ENCODE data around the gene EPB41L1.
A peak's percentile ranks its signal among the peaks of the same experiment; 100 is the strongest.
"Not testable (repeated sequence)": the region's sequence is repeated elsewhere in the genome, so short reads cannot be mapped to it uniquely, and the experiment has no call there.

Gene EPB41L1

GRCh38 chr20:36126836-36127527, 27.6 kb upstream of the EPB41L1 start:
- DNase-seq, result no peak

GRCh38 chr20:36128463-36129159, 25.9 kb upstream of the EPB41L1 start:
- DNase-seq, result no peak

- DNase-seq, result no peak
Measured at GRCh38 chr20:36129160-36129543, 25.4 kb upstream of the EPB41L1 start.

GRCh38 chr20:36130390-36130789, 24.1 kb upstream of the EPB41L1 start:
- no peak for DNase-seq

- no peak for DNase-seq
Measured at GRCh38 chr20:36132802-36133211, 21.7 kb upstream of the EPB41L1 start.

- no peak for DNase-seq
Measured at GRCh38 chr20:36133821-36134220, 20.7 kb upstream of the EPB41L1 start.

GRCh38 chr20:36135159-36135558, 19.4 kb upstream of the EPB41L1 start:
- no peak for DNase-seq

GRCh38 chr20:36135821-36136220, 18.7 kb upstream of the EPB41L1 start:
- DNase-seq, result no peak

GRCh38 chr20:36137313-36137712, 17.2 kb upstream of the EPB41L1 start:
- DNase-seq, result not testable (repeated sequence)

- DNase-seq, result no peak
Measured at GRCh38 chr20:36141310-36141709, 13.2 kb upstream of the EPB41L1 start.

- DNase-seq, result peak; percentile 46
Measured at GRCh38 chr20:36144336-36144735, 10.2 kb upstream of the EPB41L1 start.

- no peak for DNase-seq
Measured at GRCh38 chr20:36145877-36146707, 8.4 kb upstream of the EPB41L1 start.

GRCh38 chr20:36147690-36148089, 6.8 kb upstream of the EPB41L1 start:
- no peak for DNase-seq

- DNase-seq, result no peak
Measured at GRCh38 chr20:36148439-36148838, 6.1 kb upstream of the EPB41L1 start.

GRCh38 chr20:36149012-36149411, 5.5 kb upstream of the EPB41L1 start:
- DNase-seq, result no peak

- DNase-seq, result no peak
Measured at GRCh38 chr20:36149469-36149868, 5.1 kb upstream of the EPB41L1 start.

- DNase-seq, result no peak
Measured at GRCh38 chr20:36150489-36150846, 4.1 kb upstream of the EPB41L1 start.

- no peak for DNase-seq
Measured at GRCh38 chr20:36150847-36151539, 3.5 kb upstream of the EPB41L1 start.

- DNase-seq, result no peak
Measured at GRCh38 chr20:36152261-36152660, 2.3 kb upstream of the EPB41L1 start.

- DNase-seq, result no peak
Measured at GRCh38 chr20:36153204-36153603, 1.3 kb upstream of the EPB41L1 start.

GRCh38 chr20:36153736-36154699, 522 bp upstream of the EPB41L1 start:
- peak; percentile 86 for DNase-seq

GRCh38 chr20:36155629-36155971, 1.1 kb downstream of the EPB41L1 start:
- no peak for DNase-seq

All from DMS53 (cell line).